ENCODE data around the gene KIAA0232. TPM values are rescaled to one million over a fixed set of nuclear protein-coding genes. Genes with fewer than 3 reads are reported as not detected.

Gene KIAA0232
- total RNA-seq, 5 donors from 2014 or later (not counting 1 experiment from before 2014, with no cell fraction given), result 16.5 to 20.9 (median 19.3) TPM

- no peaks in the 10 kb centered on the region for H3K27me3 Mint-ChIP-seq
- H3K27ac ChIP-seq (ENCODE audit: low read length), result no peak overlapping the region
- 97% methylated on average over 4 of the region's 4 CpGs for WGBS (ENCODE audit: insufficient coverage)
- ChIA-PET CTCF (interaction anchor here (0.5 to 3.9 kb wide), 6 partner anchors 9 to 168 kb away, joined by 4 to 77 read pairs (median 8); partner anchors contain the start of gene BLOC1S4 (in 1 of the 2)), POLR2A (interaction anchor here in 1 of 2 donors (0.5 kb wide), 1 partner anchor 24 kb away, joined by 8 read pairs; no protein-coding TSS in a partner anchor)
- H3K4me1 Mint-ChIP-seq, result peaks cover 5 to 7% (median 5%) of the 10 kb centered on the region in 3 donors
- peaks cover 29% of the 10 kb centered on the region for H3K36me3 Mint-ChIP-seq
- ATAC-seq (replicated peaks in 1 of 4) (no peak), DNase-seq (no peak)
- no peak overlapping the region for H3K4me3 ChIP-seq (ENCODE audit: control insufficient read depth in 1 of 2, extremely low read depth in 1 of 2, low read length in 1 of 2)
- H3K4me1 ChIP-seq (ENCODE audit: control insufficient read depth in 1 of 2, extremely low read depth in 1 of 2, insufficient read depth in 2 of 2, low read length in 2 of 2), result peaks cover 0 to 3% of the 10 kb centered on the region in 2 experiments
- no peaks in the 10 kb centered on the region for H3K9me3 Mint-ChIP-seq
- peaks cover 16 to 81% of the 10 kb centered on the region in 2 donors for H3K36me3 ChIP-seq (ENCODE audit: control insufficient read depth in 2 of 2, extremely low read depth in 1 of 2, insufficient read depth in 1 of 2, low read length in 1 of 2)
- no peaks in the 10 kb centered on the region for H3K9me3 ChIP-seq
- no peak overlapping the region for H3K27ac Mint-ChIP-seq
- H3K4me3 Mint-ChIP-seq, result no peak overlapping the region
- no peaks in the 10 kb centered on the region for H3K27me3 ChIP-seq (replicated peaks in 1 of 2; ENCODE audit: control insufficient read depth in 2 of 2, extremely low read depth in 1 of 2, insufficient read depth in 2 of 2, low read length in 1 of 2)
Measured at GRCh38 chr4:6874981-6875380, 92.5 kb downstream of the KIAA0232 start.

GRCh38 chr4:6875431-6875831 is 92.9 kb downstream of the KIAA0232 start:
- Histone ChIP-seq H3K4me3 (ENCODE audit: control insufficient read depth in 1 of 2, extremely low read depth in 1 of 2, low read length in 1 of 2) (no peak overlapping the region), H3K27ac (ENCODE audit: low read length) (no peak overlapping the region), H3K9me3 (no peaks in the 10 kb centered on the region), H3K4me1 (ENCODE audit: control insufficient read depth in 1 of 2, extremely low read depth in 1 of 2, insufficient read depth in 2 of 2, low read length in 2 of 2) (peaks cover 0 to 3% of the 10 kb centered on the region in 2 experiments), H3K36me3 (ENCODE audit: control insufficient read depth in 2 of 2, extremely low read depth in 1 of 2, insufficient read depth in 1 of 2, low read length in 1 of 2) (peaks cover 19 to 83% of the 10 kb centered on the region in 2 donors), H3K27me3 (replicated peaks in 1 of 2; ENCODE audit: control insufficient read depth in 2 of 2, extremely low read depth in 1 of 2, insufficient read depth in 2 of 2, low read length in 1 of 2) (no peaks in the 10 kb centered on the region)
- ATAC-seq (replicated peaks in 1 of 4) (no peak), DNase-seq (peak in 6 of 35 experiments; percentile 21 to 57 (median 31))
- H3K4me1 Mint-ChIP-seq, result peaks cover 5 to 7% (median 5%) of the 10 kb centered on the region in 3 donors
- 82% methylated on average over 4 of the region's 4 CpGs for WGBS (ENCODE audit: insufficient coverage)
- H3K27ac Mint-ChIP-seq, result no peak overlapping the region
- no peaks in the 10 kb centered on the region for H3K9me3 Mint-ChIP-seq
- no peaks in the 10 kb centered on the region for H3K27me3 Mint-ChIP-seq
- H3K4me3 Mint-ChIP-seq, result no peak overlapping the region
- ChIA-PET CTCF (interaction anchor here (0.5 to 3.9 kb wide), 3 partner anchors 134 to 156 kb away, joined by 4 to 77 read pairs (median 64); partner anchors contain the start of gene BLOC1S4 (in 1 of the 2)), POLR2A (interaction anchor here in 1 of 2 donors (0.5 kb wide), 1 partner anchor 158 kb away, joined by 4 read pairs; no protein-coding TSS in a partner anchor)
- peaks cover 32% of the 10 kb centered on the region for H3K36me3 Mint-ChIP-seq

- Mint-ChIP-seq H3K9me3 (no peaks in the 10 kb centered on the region), H3K36me3 (peaks cover 39% of the 10 kb centered on the region), H3K27ac (no peak overlapping the region), H3K4me3 (no peak overlapping the region), H3K4me1 (peaks cover 5 to 7% (median 5%) of the 10 kb centered on the region in 3 donors), H3K27me3 (no peaks in the 10 kb centered on the region)
- Histone ChIP-seq H3K27me3 (replicated peaks in 1 of 2; ENCODE audit: control insufficient read depth in 2 of 2, extremely low read depth in 1 of 2, insufficient read depth in 2 of 2, low read length in 1 of 2) (no peaks in the 10 kb centered on the region), H3K4me3 (ENCODE audit: control insufficient read depth in 1 of 2, extremely low read depth in 1 of 2, low read length in 1 of 2) (no peak overlapping the region), H3K4me1 (ENCODE audit: control insufficient read depth in 1 of 2, extremely low read depth in 1 of 2, insufficient read depth in 2 of 2, low read length in 2 of 2) (peaks cover 0 to 3% of the 10 kb centered on the region in 2 experiments), H3K27ac (ENCODE audit: low read length) (no peak overlapping the region), H3K36me3 (ENCODE audit: control insufficient read depth in 2 of 2, extremely low read depth in 1 of 2, insufficient read depth in 1 of 2, low read length in 1 of 2) (peaks cover 19 to 91% of the 10 kb centered on the region in 2 donors), H3K9me3 (no peaks in the 10 kb centered on the region)
- WGBS (ENCODE audit: insufficient coverage), result no CpG with 5 or more reads among the region's 5 CpGs
- ChIA-PET CTCF (interaction anchor here (1.0 to 1.1 kb wide), 3 partner anchors 159 to 203 kb away, joined by 3 to 10 read pairs (median 3); a partner anchor contains a TSS), POLR2A (interaction anchor here in 1 of 2 donors (0.7 kb wide), 1 partner anchor 145 kb away, joined by 3 read pairs; no protein-coding TSS in a partner anchor)
- DNase-seq (no peak), ATAC-seq (replicated peaks in 1 of 4) (no peak)
Measured at GRCh38 chr4:6876440-6876839, 93.9 kb downstream of the KIAA0232 start.

GRCh38 chr4:6877067-6877466 is 94.5 kb downstream of the KIAA0232 start:
- Histone ChIP-seq H3K36me3 (ENCODE audit: control insufficient read depth in 2 of 2, extremely low read depth in 1 of 2, insufficient read depth in 1 of 2, low read length in 1 of 2) (peaks cover 19 to 91% of the 10 kb centered on the region in 2 donors), H3K4me1 (ENCODE audit: control insufficient read depth in 1 of 2, extremely low read depth in 1 of 2, insufficient read depth in 2 of 2, low read length in 2 of 2) (peaks cover 0 to 3% of the 10 kb centered on the region in 2 experiments), H3K27ac (ENCODE audit: low read length) (no peak overlapping the region), H3K9me3 (no peaks in the 10 kb centered on the region), H3K4me3 (ENCODE audit: control insufficient read depth in 1 of 2, extremely low read depth in 1 of 2, low read length in 1 of 2) (no peak overlapping the region), H3K27me3 (replicated peaks in 1 of 2; ENCODE audit: control insufficient read depth in 2 of 2, extremely low read depth in 1 of 2, insufficient read depth in 2 of 2, low read length in 1 of 2) (no peaks in the 10 kb centered on the region)
- 100% methylated on average over 8 of the region's 14 CpGs for WGBS (ENCODE audit: insufficient coverage)
- Mint-ChIP-seq H3K9me3 (no peaks in the 10 kb centered on the region), H3K36me3 (peaks cover 41% of the 10 kb centered on the region), H3K4me3 (no peak overlapping the region), H3K27me3 (no peaks in the 10 kb centered on the region), H3K27ac (no peak overlapping the region), H3K4me1 (peaks cover 5 to 7% (median 5%) of the 10 kb centered on the region in 3 donors)
- ATAC-seq (replicated peaks in 1 of 4), result no peak
- CTCF ChIA-PET, result interaction anchor here in 1 of 2 donors (1.0 kb wide), 1 partner anchor 159 kb away, joined by 10 read pairs; no protein-coding TSS in a partner anchor
- POLR2A ChIA-PET, result no interaction called here
- DNase-seq, result no peak

GRCh38 chr4:6878451-6879059 is 96.0 kb downstream of the KIAA0232 start:
- peaks cover 52% of the 10 kb centered on the region for H3K36me3 Mint-ChIP-seq

GRCh38 chr4:6880691-6881090 is 98.2 kb downstream of the KIAA0232 start:
- Histone ChIP-seq H3K27me3 (replicated peaks in 1 of 2; ENCODE audit: control insufficient read depth in 2 of 2, extremely low read depth in 1 of 2, insufficient read depth in 2 of 2, low read length in 1 of 2) (no peaks in the 10 kb centered on the region), H3K9me3 (no peaks in the 10 kb centered on the region), H3K27ac (ENCODE audit: low read length) (no peak overlapping the region), H3K4me1 (ENCODE audit: control insufficient read depth in 1 of 2, extremely low read depth in 1 of 2, insufficient read depth in 2 of 2, low read length in 2 of 2) (no peaks in the 10 kb centered on the region), H3K4me3 (ENCODE audit: control insufficient read depth in 1 of 2, extremely low read depth in 1 of 2, low read length in 1 of 2) (no peak overlapping the region), H3K36me3 (ENCODE audit: control insufficient read depth in 2 of 2, extremely low read depth in 1 of 2, insufficient read depth in 1 of 2, low read length in 1 of 2) (peaks cover 17 to 70% of the 10 kb centered on the region in 2 donors)
- no peak overlapping the region for H3K27ac Mint-ChIP-seq
- no peak for ATAC-seq (replicated peaks in 1 of 4)
- no peak overlapping the region for H3K4me3 Mint-ChIP-seq
- peaks cover 52% of the 10 kb centered on the region for H3K36me3 Mint-ChIP-seq
- no peak for DNase-seq
- ChIA-PET POLR2A (interaction anchor here in 1 of 2 donors (0.5 kb wide), 1 partner anchor 19 kb away, joined by 4 read pairs; no protein-coding TSS in a partner anchor), CTCF (no interaction called here)
- WGBS (ENCODE audit: insufficient coverage), result no CpG with 5 or more reads among the region's 7 CpGs
- no peaks in the 10 kb centered on the region for H3K4me1 Mint-ChIP-seq
- no peaks in the 10 kb centered on the region for H3K9me3 Mint-ChIP-seq
- H3K27me3 Mint-ChIP-seq, result no peaks in the 10 kb centered on the region

More at GRCh38 chr4:6878451-6879059, 96.0 kb downstream of the KIAA0232 start:
- H3K9me3 Mint-ChIP-seq, result no peaks in the 10 kb centered on the region
- 86% methylated on average over 7 of the region's 11 CpGs for WGBS (ENCODE audit: insufficient coverage)
- peaks cover 3 to 7% (median 5%) of the 10 kb centered on the region in 3 donors for H3K4me1 Mint-ChIP-seq
- DNase-seq (no peak), ATAC-seq (replicated peaks in 1 of 4) (no peak)
- H3K27ac Mint-ChIP-seq, result no peak overlapping the region
- no peaks in the 10 kb centered on the region for H3K27me3 Mint-ChIP-seq
- Histone ChIP-seq H3K4me3 (ENCODE audit: control insufficient read depth in 1 of 2, extremely low read depth in 1 of 2, low read length in 1 of 2) (no peak overlapping the region), H3K4me1 (ENCODE audit: control insufficient read depth in 1 of 2, extremely low read depth in 1 of 2, insufficient read depth in 2 of 2, low read length in 2 of 2) (peaks cover 0 to 3% of the 10 kb centered on the region in 2 experiments), H3K27me3 (replicated peaks in 1 of 2; ENCODE audit: control insufficient read depth in 2 of 2, extremely low read depth in 1 of 2, insufficient read depth in 2 of 2, low read length in 1 of 2) (no peaks in the 10 kb centered on the region), H3K27ac (ENCODE audit: low read length) (no peak overlapping the region), H3K9me3 (no peaks in the 10 kb centered on the region), H3K36me3 (ENCODE audit: control insufficient read depth in 2 of 2, extremely low read depth in 1 of 2, insufficient read depth in 1 of 2, low read length in 1 of 2) (peaks cover 19 to 88% of the 10 kb centered on the region in 2 donors)
- no peak overlapping the region for H3K4me3 Mint-ChIP-seq
- ChIA-PET POLR2A (no interaction called here), CTCF (no interaction called here)

Data from T-cell (primary cell).